ENCODE results near the gene OSCP1. TPM values are rescaled to one million over a fixed set of nuclear protein-coding genes. Genes with fewer than 3 reads are reported as not detected.
A peak's percentile ranks its signal among the peaks of the same experiment; 100 is the strongest.

OSCP1 gene
- polyA plus RNA-seq, 4 donors = 18.2 to 26.8 (median 24.3) TPM

- DNase-seq (ENCODE audit: low read depth in 4 of 4, low spot score in 2 of 4) = no peak
These were observed 661 bp upstream of the OSCP1 start for GRCh38 chr1:36450919-36451305.

- DNase-seq (ENCODE audit: low read depth in 4 of 4, low spot score in 2 of 4) = no peak
These were observed 1.7 kb downstream of the OSCP1 start for GRCh38 chr1:36448530-36449056.

GRCh38 chr1:36447450-36447849 is 2.8 kb downstream of the OSCP1 start:
- DNase-seq (ENCODE audit: low read depth in 4 of 4, low spot score in 2 of 4) = no peak

GRCh38 chr1:36446746-36447145 is 3.5 kb downstream of the OSCP1 start:
- DNase-seq (ENCODE audit: low read depth in 4 of 4, low spot score in 2 of 4) = no peak

GRCh38 chr1:36446271-36446670 is 4.0 kb downstream of the OSCP1 start:
- DNase-seq (ENCODE audit: low read depth in 4 of 4, low spot score in 2 of 4) = no peak

GRCh38 chr1:36443297-36443696 is 7.0 kb downstream of the OSCP1 start:
- DNase-seq (ENCODE audit: low read depth in 4 of 4, low spot score in 2 of 4) = no peak

- DNase-seq (ENCODE audit: low read depth in 4 of 4, low spot score in 2 of 4) = no peak
These were observed 7.9 kb downstream of the OSCP1 start for GRCh38 chr1:36442337-36442736.

GRCh38 chr1:36440646-36441045 is 9.6 kb downstream of the OSCP1 start:
- no peak for DNase-seq (ENCODE audit: low read depth in 4 of 4, low spot score in 2 of 4)

- no peak for DNase-seq (ENCODE audit: low read depth in 4 of 4, low spot score in 2 of 4)
These were observed 10.2 kb downstream of the OSCP1 start for GRCh38 chr1:36440044-36440443.

- no peak for DNase-seq (ENCODE audit: low read depth in 4 of 4, low spot score in 2 of 4)
These were observed 11.5 kb downstream of the OSCP1 start for GRCh38 chr1:36438715-36439114.

GRCh38 chr1:36436821-36437220 is 13.4 kb downstream of the OSCP1 start:
- DNase-seq (ENCODE audit: low read depth in 4 of 4, low spot score in 2 of 4) = no peak

- DNase-seq (ENCODE audit: low read depth in 4 of 4, low spot score in 2 of 4) = no peak
These were observed 17.1 kb downstream of the OSCP1 start for GRCh38 chr1:36433102-36433501.

GRCh38 chr1:36432616-36433015 is 17.6 kb downstream of the OSCP1 start:
- DNase-seq (ENCODE audit: low read depth in 4 of 4, low spot score in 2 of 4) = no peak

GRCh38 chr1:36425791-36426190 is 24.5 kb downstream of the OSCP1 start:
- DNase-seq (ENCODE audit: low read depth in 4 of 4, low spot score in 2 of 4) = no peak

GRCh38 chr1:36421649-36422048 is 28.6 kb downstream of the OSCP1 start:
- DNase-seq (ENCODE audit: low read depth in 4 of 4, low spot score in 2 of 4) = no peak

GRCh38 chr1:36420836-36421317 is 29.4 kb downstream of the OSCP1 start:
- DNase-seq (ENCODE audit: low read depth in 4 of 4, low spot score in 2 of 4) = peak in 2 of 4 donors; percentile 61 to 74

- no peak for DNase-seq (ENCODE audit: low read depth in 4 of 4, low spot score in 2 of 4)
These were observed 29.8 kb downstream of the OSCP1 start for GRCh38 chr1:36420409-36420808.

GRCh38 chr1:36419569-36419968 is 30.7 kb downstream of the OSCP1 start:
- no peak for DNase-seq (ENCODE audit: low read depth in 4 of 4, low spot score in 2 of 4)

- DNase-seq (ENCODE audit: low read depth in 4 of 4, low spot score in 2 of 4) = no peak
These were observed 31.1 kb downstream of the OSCP1 start for GRCh38 chr1:36419140-36419539.

- DNase-seq (ENCODE audit: low read depth in 4 of 4, low spot score in 2 of 4) = no peak
These were observed 32.3 kb downstream of the OSCP1 start for GRCh38 chr1:36417931-36418330.

GRCh38 chr1:36415661-36416326 is 34.5 kb downstream of the OSCP1 start:
- DNase-seq (ENCODE audit: low read depth in 4 of 4, low spot score in 2 of 4) = no peak

- DNase-seq (ENCODE audit: low read depth in 4 of 4, low spot score in 2 of 4) = no peak
These were observed 35.9 kb downstream of the OSCP1 start for GRCh38 chr1:36414384-36414783.
